Fibroblast of skin of left biceps (primary cell): ENCODE data around the gene SYNGR2.

Experiments used
- DNase-seq, 2 experiments: peaks; one replicate each; pipeline ENCODE4 v3.0.0-alpha.2; 2013; ENCODE audit warnings: low read depth in 2 of 2

The SYNGR2 gene, protein sequence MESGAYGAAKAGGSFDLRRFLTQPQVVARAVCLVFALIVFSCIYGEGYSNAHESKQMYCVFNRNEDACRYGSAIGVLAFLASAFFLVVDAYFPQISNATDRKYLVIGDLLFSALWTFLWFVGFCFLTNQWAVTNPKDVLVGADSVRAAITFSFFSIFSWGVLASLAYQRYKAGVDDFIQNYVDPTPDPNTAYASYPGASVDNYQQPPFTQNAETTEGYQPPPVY

DNA sequence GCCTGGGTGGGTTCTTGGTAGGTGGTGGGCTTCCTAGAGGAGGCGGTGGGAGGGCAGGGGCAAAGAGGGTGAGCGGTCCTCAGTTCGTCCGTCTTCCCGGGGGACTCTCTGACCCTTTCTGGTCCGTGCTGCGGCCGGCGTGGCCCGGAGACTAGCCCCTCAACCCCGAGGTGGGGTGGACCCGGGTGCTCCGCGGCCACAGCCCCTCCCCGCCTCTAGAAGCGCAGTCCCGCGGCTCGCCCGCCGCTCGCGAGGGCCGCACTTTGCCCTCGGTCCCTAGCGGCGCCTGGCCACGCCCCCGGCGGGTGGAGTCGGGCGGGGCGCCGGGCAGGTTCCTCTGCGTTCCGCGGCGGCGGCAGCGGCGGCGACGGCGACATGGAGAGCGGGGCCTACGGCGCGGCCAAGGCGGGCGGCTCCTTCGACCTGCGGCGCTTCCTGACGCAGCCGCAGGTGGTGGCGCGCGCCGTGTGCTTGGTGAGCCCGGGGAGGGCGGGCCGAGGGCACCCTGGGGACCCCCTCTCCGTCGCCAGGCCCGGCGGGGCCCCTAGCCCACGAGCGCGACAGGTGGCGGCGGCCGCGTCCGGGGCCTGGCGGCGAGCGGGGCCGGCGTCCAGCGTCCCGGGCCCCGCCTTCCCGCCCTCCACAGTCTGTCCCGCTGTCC is at the start of gene SYNGR2:
TSS of gene SYNGR2 (plus strand) at position 340 of the 661 bp plus-strand sequence. CDS start at position 376, 36 bp downstream.
- DNase-seq = no peak

DNA sequence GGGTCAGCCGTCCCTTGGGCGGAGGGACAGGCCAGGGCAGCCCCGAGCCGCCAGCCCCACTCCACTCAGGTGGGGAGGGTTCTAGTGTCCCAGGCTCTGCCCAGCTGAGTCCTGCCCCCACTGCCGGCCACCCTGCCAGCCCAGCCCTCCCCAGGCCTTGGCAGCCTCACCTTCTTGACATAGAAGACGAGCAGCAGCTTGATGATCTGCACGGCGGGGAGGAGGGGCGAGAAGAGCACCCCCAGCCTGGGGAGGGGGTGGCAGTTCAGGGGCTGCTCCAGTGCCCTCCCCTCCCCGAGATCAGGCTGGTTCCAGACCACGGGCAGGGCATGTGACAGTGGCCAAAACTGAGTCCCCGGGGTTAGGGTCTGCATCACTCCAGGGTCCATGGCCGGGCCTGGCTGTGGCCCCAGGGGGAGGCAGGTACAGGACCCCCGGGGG is 49.6 kb upstream of the SYNGR2 start:
- no peak for DNase-seq

- DNase-seq = no peak
Observed at GRCh38 chr17:78120537-78120936, 47.8 kb upstream of the SYNGR2 start.

- DNase-seq = no peak
Observed at GRCh38 chr17:78120971-78121800, 47.2 kb upstream of the SYNGR2 start.

- no peak for DNase-seq
Observed at GRCh38 chr17:78121801-78122215, 46.6 kb upstream of the SYNGR2 start.

DNA sequence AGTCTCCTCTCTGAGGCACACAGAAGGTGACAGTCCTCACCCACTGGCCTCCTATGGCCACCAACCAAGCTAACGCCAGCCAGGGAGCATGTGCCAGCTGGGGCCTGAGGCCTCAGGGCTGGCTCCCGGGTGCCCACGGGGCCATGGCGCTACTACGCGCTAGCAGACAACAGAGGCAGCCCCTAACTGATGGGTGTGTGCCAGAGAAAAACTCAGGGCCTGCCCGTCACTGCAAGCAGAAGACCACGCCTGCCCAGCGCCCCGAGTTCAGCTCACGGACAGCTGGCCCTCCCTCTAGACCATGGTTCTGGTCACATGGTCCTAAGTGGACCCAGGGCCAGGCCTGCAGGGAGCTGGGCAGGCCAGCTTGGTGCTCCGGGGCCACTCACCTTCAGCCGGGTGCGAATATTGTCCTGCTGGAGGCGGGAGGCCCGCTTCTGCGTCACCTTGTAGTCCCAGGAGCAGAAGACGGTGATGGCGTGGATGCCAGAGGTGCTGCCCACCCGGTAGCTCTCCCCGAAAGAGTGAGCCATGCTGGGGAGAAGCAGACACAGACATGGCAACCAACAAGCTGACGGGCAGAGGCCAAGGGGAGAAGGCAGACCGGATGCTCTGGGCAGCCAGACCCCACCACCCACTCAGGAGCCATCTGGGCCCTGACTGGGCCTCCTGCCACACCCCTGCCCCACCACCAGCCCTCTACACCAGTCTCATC is 46.0 kb upstream of the SYNGR2 start:
- DNase-seq = no peak

DNA sequence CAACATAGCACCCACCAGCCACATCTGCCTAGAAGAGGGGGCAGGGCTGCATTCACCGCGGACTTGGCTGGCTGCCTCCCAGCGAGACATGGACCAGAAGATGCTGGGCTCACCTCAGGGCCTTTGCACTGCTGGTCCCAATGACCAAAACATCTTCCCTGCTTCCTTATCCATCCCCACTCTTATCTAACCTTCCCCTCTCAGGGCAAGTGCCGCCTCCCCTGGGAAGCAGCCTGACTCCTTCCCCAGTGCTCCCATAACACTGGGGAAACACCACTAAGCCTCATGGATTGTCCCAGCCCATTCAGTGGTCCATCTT is 45.5 kb upstream of the SYNGR2 start:
- DNase-seq = no peak

DNA sequence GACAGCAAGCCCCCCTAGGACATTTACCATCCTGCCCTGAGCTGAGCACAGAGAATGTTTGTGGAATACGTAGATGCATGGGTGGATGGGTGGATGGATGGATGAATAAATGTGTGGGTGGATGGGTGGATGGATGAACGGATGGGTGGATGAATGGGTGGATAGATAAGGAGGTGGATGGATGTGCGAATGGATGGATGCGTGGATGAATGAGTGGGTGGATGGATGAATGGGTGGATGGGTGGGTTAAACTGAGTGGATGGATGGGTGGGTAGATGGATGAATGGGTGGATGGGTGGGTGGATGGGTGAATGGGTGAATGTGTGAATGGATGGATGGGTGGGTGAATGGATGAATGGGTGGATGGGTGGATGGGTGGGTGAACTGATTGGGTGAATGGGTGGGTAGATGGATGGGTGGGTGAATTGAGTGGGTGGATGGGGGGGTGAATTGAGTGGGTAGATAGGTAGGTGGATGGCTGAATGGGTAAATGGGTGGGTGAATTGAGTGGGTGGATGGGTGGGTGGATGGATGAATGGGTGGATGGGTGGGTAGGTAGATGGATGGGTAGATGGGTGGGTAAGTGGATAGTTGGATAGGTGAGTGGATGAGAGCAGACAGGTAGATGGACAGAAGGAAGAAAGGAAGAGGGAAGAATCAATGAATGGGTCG is 45.0 kb upstream of the SYNGR2 start:
- DNase-seq = no peak

- DNase-seq = no peak
Observed at GRCh38 chr17:78124081-78124835, 44.1 kb upstream of the SYNGR2 start.

GRCh38 chr17:78124836-78125137 is 43.6 kb upstream of the SYNGR2 start:
- DNase-seq = no peak

- DNase-seq = no peak
Observed at GRCh38 chr17:78125138-78125913, 43.1 kb upstream of the SYNGR2 start.

DNA sequence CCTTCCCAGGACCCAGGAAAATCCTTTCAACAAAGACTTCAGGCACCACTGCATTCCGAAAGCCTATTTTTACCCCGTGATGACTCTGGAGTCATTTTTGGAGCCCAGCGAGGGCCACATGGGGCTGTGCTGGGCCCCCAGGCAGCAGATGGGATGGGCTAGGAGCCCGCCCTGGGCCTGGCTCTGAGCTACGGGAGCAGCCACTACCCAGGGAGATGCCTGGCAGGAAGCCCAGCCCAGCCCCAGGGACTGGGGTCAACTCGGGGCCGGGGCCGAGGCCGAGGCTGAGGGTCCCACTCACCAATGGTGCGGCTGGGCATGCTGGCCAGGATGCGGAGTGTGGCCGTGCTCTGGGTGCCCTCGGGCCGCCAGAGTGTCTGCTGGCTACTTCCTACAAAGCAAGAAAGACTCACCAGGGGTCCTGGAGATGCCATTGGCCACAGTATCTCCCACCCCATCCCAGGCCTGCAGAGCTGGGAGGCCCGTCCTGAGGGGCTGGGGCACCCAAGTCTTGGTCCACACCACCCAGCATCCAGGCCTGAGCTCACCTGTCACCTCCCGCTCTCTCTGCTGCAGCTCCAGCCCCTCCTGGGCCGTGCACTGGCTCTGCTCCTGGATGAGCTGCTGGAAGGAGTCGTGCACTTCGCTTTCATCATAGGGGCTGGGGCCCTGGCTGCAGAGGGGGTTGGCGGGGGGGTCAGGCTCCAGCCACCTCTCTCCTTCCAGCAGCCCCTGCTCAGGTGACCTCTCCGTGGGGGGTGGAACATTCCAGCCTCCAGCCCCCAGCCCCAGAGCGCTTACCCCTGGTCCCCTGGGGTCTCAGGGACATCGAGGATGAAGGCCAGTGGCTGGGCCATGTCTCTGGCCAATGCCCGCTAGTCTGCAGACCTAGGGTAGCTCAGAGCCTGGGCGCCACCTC is 42.1 kb upstream of the SYNGR2 start:
- no peak for DNase-seq

DNA sequence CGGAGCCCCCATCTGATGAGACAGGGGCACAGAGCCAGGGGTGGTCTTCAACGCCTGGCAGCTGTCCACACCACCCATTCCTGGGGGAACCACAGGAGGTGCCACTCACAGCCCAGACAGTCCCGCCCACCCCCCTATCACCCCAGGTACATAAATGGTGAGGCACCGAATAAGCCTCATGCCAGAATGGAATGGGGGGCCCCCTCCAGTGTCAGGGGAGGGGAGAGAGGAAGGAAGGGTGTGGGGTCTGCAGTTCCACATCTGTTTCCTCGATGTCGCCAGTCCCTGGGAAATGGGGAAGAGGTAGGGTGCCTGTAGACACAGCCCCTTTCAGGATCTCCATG is 41.5 kb upstream of the SYNGR2 start:
- no peak for DNase-seq

GRCh38 chr17:78127239-78127887 is 41.0 kb upstream of the SYNGR2 start:
- DNase-seq = no peak

DNA sequence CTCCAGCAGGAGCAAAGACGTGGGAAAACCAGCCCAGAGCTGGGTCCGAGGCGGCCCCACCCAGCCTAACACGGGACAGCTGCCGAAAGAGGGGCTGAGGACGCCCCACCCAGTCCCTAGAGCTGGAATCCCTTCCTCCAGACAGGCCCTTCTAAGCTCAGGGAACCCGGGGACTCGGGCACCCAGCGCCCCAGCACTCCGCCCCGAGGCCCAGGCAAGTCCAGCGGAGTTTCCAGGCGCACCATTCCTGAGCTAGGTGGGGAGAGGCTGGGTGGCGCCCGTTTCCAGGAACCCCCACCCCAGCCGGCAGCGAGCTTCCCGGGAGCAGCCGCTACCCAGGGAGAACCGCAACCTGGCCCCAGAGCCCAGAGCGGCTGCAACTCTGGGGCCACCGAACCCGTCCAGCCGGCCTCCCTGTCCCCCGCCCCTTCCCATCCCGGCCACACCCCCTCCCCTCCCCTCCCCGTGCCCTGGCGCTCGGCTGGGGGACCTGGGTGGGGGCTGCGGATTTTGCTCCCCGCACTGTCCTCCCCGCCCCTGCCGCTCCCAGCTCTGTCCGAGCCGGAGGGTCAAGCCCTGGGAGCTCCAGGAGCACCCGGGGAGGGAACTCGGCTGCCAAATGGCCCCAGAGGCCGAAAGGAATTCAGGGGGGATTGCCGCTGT is 40.4 kb upstream of the SYNGR2 start:
- no peak for DNase-seq

- no peak for DNase-seq
Observed at GRCh38 chr17:78128551-78129350, 39.6 kb upstream of the SYNGR2 start, which contains the start of gene TMC6. Gene TMC6 (minus strand): TSS chr17:78128755. CDS start chr17:78126832, 1,923 bp downstream.

DNA sequence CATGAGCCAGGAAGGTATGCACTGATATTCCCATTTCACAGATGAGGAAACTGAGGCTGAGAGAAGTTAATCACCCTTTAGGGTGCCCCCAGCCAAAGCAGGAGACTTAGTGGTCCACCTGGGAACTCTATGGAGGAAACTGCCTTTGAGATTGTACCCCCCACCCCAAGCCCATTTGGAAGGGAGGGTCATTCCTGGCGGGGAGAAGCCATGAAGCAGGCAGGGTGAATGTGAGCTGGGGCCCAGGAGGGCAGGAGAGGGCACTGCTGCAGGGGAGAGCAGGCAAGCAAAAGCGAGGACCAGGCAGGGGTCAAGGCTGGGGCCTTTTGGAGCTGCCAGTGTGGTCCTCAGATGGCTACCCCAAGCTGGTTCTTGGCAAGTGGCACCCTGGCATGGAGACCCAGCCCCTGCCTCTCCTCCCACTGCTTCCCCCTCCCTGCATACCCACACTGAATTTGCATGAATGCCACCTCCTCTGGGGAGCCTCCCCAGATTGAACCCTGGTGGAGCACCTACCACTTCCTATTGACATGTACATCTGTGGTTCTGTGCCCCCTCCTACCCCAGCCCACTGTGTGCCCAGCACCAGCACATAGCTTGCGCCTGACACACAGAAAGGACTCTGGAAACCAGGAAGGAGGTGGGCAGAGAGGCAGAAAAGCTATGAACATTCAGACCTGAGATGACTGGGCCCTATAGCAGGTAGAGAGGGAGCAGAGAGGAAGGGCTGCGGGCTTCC is 38.9 kb upstream of the SYNGR2 start:
- DNase-seq = no peak
